A673 (cell line): ENCODE measurements around the gene AFF1.

Source experiments
- EZH2 ChIP-seq: fragments of 200-600 bp; sonication (generic); IDR thresholded peaks from 2 replicates; pipeline ENCODE4 v1.6.1; 2017; ENCODE audit warnings: borderline replicate concordance, low read depth, mild to moderate bottlenecking, mixed read lengths, antibody characterized with exemption, low read length; ENCODE audit not compliant: poor library complexity, severe bottlenecking
- TF ChIP-seq, protein P1 (sequence below): fragments of 300-800, 200-600 bp; sonication (generic); conservative IDR thresholded peaks from 2 replicates; pipeline ENCODE4 v1.5.1; 2017; ENCODE audit warnings: low read depth, mild to moderate bottlenecking, antibody characterized with exemption, low read length, moderate library complexity, mixed read lengths

DNA sequence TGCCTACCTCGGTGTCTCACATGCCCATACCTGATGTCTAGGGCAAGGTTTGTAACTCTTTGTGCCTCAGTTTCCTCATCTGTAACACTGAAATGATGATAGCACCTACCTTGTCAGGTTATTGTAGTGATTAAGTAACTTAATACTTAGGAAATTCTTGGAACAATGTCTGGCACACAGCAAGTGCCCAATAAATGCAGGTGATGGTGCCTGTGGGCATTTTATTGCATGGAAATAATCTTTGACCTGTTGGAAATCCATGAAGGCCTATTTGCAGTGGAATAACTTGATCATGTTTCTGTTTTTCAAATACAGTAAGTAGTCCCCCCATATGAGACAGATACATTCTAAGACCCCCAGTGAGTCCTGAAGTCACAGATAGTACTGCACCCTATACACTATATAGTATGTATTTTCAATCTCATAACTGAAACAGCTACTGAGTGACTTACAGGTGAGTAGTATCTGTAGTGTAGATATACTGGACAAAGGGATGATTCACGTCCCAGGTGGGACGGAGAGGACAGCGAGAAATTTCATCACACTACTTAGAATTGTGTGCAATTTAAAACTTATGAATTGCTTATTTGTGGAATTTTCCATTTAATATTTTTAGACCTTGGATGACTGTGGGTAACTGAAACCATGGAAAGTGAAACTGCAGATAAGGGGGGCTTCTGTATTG, 42.1 kb downstream of the AFF1 start:
- TF ChIP-seq, protein P1, sequence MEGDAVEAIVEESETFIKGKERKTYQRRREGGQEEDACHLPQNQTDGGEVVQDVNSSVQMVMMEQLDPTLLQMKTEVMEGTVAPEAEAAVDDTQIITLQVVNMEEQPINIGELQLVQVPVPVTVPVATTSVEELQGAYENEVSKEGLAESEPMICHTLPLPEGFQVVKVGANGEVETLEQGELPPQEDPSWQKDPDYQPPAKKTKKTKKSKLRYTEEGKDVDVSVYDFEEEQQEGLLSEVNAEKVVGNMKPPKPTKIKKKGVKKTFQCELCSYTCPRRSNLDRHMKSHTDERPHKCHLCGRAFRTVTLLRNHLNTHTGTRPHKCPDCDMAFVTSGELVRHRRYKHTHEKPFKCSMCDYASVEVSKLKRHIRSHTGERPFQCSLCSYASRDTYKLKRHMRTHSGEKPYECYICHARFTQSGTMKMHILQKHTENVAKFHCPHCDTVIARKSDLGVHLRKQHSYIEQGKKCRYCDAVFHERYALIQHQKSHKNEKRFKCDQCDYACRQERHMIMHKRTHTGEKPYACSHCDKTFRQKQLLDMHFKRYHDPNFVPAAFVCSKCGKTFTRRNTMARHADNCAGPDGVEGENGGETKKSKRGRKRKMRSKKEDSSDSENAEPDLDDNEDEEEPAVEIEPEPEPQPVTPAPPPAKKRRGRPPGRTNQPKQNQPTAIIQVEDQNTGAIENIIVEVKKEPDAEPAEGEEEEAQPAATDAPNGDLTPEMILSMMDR, result no peak
- TF ChIP-seq EZH2, result no peak
